ENCODE results near the gene MAGI2. TPM values are rescaled to one million over a fixed set of nuclear protein-coding genes. Genes with fewer than 3 reads are reported as not detected.

Gene MAGI2
- total RNA-seq, 1 donor from 2014 or later, result 0.38 TPM

GRCh38 chr7:78850093-78850740 is 603.2 kb downstream of the MAGI2 start:
- CTCF ChIA-PET, result no interaction called here

GRCh38 chr7:78845155-78845554 is 608.3 kb downstream of the MAGI2 start:
- peaks cover 2% of the 10 kb centered on the region for H3K9me3 Mint-ChIP-seq
- TF ChIP-seq, protein P1, sequence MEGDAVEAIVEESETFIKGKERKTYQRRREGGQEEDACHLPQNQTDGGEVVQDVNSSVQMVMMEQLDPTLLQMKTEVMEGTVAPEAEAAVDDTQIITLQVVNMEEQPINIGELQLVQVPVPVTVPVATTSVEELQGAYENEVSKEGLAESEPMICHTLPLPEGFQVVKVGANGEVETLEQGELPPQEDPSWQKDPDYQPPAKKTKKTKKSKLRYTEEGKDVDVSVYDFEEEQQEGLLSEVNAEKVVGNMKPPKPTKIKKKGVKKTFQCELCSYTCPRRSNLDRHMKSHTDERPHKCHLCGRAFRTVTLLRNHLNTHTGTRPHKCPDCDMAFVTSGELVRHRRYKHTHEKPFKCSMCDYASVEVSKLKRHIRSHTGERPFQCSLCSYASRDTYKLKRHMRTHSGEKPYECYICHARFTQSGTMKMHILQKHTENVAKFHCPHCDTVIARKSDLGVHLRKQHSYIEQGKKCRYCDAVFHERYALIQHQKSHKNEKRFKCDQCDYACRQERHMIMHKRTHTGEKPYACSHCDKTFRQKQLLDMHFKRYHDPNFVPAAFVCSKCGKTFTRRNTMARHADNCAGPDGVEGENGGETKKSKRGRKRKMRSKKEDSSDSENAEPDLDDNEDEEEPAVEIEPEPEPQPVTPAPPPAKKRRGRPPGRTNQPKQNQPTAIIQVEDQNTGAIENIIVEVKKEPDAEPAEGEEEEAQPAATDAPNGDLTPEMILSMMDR (IDR thresholded peaks at IDR 0.05), result no peak
- intact Hi-C loops (cut with micrococcal nuclease), result no loop called here
- POLR2A ChIA-PET, result no interaction called here
- no peaks in the 10 kb centered on the region for H3K27me3 Mint-ChIP-seq
- no peak overlapping the region for H3K4me3 Mint-ChIP-seq
- no peaks in the 10 kb centered on the region for H3K36me3 Mint-ChIP-seq (ENCODE audit: low read depth)
- DNase-seq (no peak), ATAC-seq (ENCODE audit: low read depth) (no peak)
- H3K27ac Mint-ChIP-seq, result no peak overlapping the region
- CTCF ChIA-PET, result no interaction called here
- H3K4me1 Mint-ChIP-seq, result no peaks in the 10 kb centered on the region

More at GRCh38 chr7:78850093-78850740, 603.2 kb downstream of the MAGI2 start:
- DNase-seq, result no peak
- Mint-ChIP-seq H3K4me3 (no peak overlapping the region), H3K36me3 (ENCODE audit: low read depth) (no peaks in the 10 kb centered on the region), H3K27me3 (no peaks in the 10 kb centered on the region), H3K9me3 (no peaks in the 10 kb centered on the region), H3K4me1 (no peaks in the 10 kb centered on the region), H3K27ac (no peak overlapping the region)
- POLR2A ChIA-PET, result no interaction called here
- no peak for ATAC-seq (ENCODE audit: low read depth)
- TF ChIP-seq, protein P1 (IDR thresholded peaks at IDR 0.05), result no peak
- intact Hi-C loops (cut with micrococcal nuclease), result no loop called here

GRCh38 chr7:78842068-78842467 is 611.4 kb downstream of the MAGI2 start:
- Mint-ChIP-seq H3K4me1 (no peaks in the 10 kb centered on the region), H3K36me3 (ENCODE audit: low read depth) (no peaks in the 10 kb centered on the region), H3K27ac (no peak overlapping the region), H3K9me3 (peaks cover 2% of the 10 kb centered on the region), H3K27me3 (no peaks in the 10 kb centered on the region), H3K4me3 (no peak overlapping the region)
- CTCF ChIA-PET, result no interaction called here
- ATAC-seq (ENCODE audit: low read depth) (no peak), DNase-seq (no peak)
- intact Hi-C loops (cut with micrococcal nuclease), result no loop called here
- POLR2A ChIA-PET, result no interaction called here
- TF ChIP-seq, protein P1 (IDR thresholded peaks at IDR 0.05), result no peak

GRCh38 chr7:78835897-78836296 is 617.6 kb downstream of the MAGI2 start:
- Mint-ChIP-seq H3K4me3 (no peak overlapping the region), H3K4me1 (no peaks in the 10 kb centered on the region), H3K9me3 (peaks cover 17% of the 10 kb centered on the region), H3K36me3 (ENCODE audit: low read depth) (no peaks in the 10 kb centered on the region), H3K27me3 (no peaks in the 10 kb centered on the region), H3K27ac (no peak overlapping the region)
- TF ChIP-seq, protein P1 (IDR thresholded peaks at IDR 0.05), result no peak
- no peak for DNase-seq
- ChIA-PET CTCF (no interaction called here), POLR2A (no interaction called here)
- intact Hi-C loops (cut with micrococcal nuclease), result no loop called here
- ATAC-seq (ENCODE audit: low read depth), result no peak

DNA sequence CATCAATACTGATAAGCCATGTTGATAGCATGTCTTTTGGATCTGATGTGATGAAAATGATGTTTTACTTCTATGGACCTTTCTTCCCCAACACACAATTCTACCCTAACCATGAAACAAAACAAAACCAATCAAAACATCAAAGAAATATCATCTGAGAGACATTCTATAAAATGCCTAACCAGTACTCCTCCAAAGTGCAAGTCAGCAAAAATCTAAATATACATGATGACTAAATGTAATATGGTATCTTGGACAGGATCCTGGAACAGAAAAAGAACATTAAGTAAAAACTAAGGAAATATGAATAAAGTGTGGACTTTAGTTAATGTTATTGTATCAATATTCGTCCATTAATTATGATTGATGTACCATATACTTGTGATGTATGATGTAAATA is 625.1 kb downstream of the MAGI2 start:
- intact Hi-C loops (cut with micrococcal nuclease), result no loop called here
- TF ChIP-seq, protein P1 (IDR thresholded peaks at IDR 0.05), result no peak
- Mint-ChIP-seq H3K27me3 (no peaks in the 10 kb centered on the region), H3K9me3 (peaks cover 10% of the 10 kb centered on the region), H3K27ac (no peak overlapping the region), H3K4me3 (no peak overlapping the region), H3K4me1 (no peaks in the 10 kb centered on the region), H3K36me3 (ENCODE audit: low read depth) (no peaks in the 10 kb centered on the region)
- CTCF ChIA-PET, result no interaction called here
- ATAC-seq (ENCODE audit: low read depth), result no peak
- no peak for DNase-seq
- POLR2A ChIA-PET, result no interaction called here

Measured in activated B cell treated with CpG ODN at 0.5 μM for 24 hours (primary cell).